Panc1 (cell line): ENCODE data around the gene TNFRSF11A. TPM values are rescaled to one million over a fixed set of nuclear protein-coding genes. Genes with fewer than 3 reads are reported as not detected.

Experiments used
- ATAC-seq: fragments of 200-7000 bp; cut with Tn5 transposase; 2 replicates; pipeline ENCODE4 v1.9.1; 2020; ENCODE audit warnings: mild to moderate bottlenecking, moderate library complexity
- BruUV-seq: library from RNA; stranded (reverse); fragments of 400-500 nt; replicated peaks from 2 replicates; lab custom pipeline; 2021; lab: Mats Ljungman, UMichigan
- CTCF ChIA-PET: fragments of 300-600 bp; sonication (Branson Sonifier 250); formaldehyde crosslinking; loops from one replicate; lab custom pipeline; 2022; ENCODE audit warnings: antibody characterized with exemption; lab: Charles Lee
- POLR2A ChIA-PET: fragments of 300-600 bp; sonication (Branson Sonifier 250); formaldehyde crosslinking; loops from one replicate; lab custom pipeline; 2022; ENCODE audit warnings: antibody characterized with exemption; lab: Charles Lee
- DNase-seq: peaks from one replicate; pipeline ENCODE4 v3.0.0-alpha.2; 2010; ENCODE audit warnings: low read depth, low spot score
- H3K27ac ChIP-seq: 2 replicates; pipeline ENCODE4 v1.5.1; 2011; ENCODE audit warnings: mild to moderate bottlenecking, low read length, inconsistent platforms
- H3K27me3 ChIP-seq: fragments of 200-500 bp; sonication (Bioruptor generic); 2 replicates; pipeline ENCODE4 v1.6.0; 2014; ENCODE audit warnings: low read length, inconsistent platforms; ENCODE audit not compliant: control insufficient read depth, insufficient read depth
- H3K36me3 ChIP-seq: fragments of 200-500 bp; sonication (Bioruptor generic); 2 replicates; pipeline ENCODE4 v1.5.1; 2014; ENCODE audit warnings: inconsistent platforms, mild to moderate bottlenecking, low read length, moderate library complexity; ENCODE audit not compliant: control insufficient read depth, insufficient read depth
- H3K4me1 ChIP-seq: 2 replicates; pipeline ENCODE4 v1.5.1; 2011; ENCODE audit warnings: inconsistent platforms, mild to moderate bottlenecking, low read length, moderate library complexity; ENCODE audit not compliant: control insufficient read depth, insufficient read depth
- H3K4me3 ChIP-seq, 2 experiments: 2 replicates each; pipeline ENCODE4 v1.5.1; 2011 to 2012; ENCODE audit warnings: low read depth in 2 of 2, low read length in 2 of 2, mild to moderate bottlenecking in 2 of 2, inconsistent platforms in 1 of 2, moderate library complexity in 1 of 2
- H3K9me3 ChIP-seq: fragments of 200-500 bp; sonication (Bioruptor generic); 2 replicates; pipeline ENCODE4 v1.5.1; 2014; ENCODE audit warnings: low read depth, mild to moderate bottlenecking, inconsistent platforms, low read length, moderate library complexity; ENCODE audit not compliant: control insufficient read depth, insufficient read depth
- CTCF ChIP-seq: fragments of 450-650 bp; IDR thresholded peaks from 2 replicates; pipeline ENCODE4 v1.5.1; 2017; ENCODE audit warnings: mild to moderate bottlenecking
- POLR2AphosphoS5 ChIP-seq: IDR thresholded peaks from 2 replicates; pipeline ENCODE4 v1.6.1; 2012; ENCODE audit warnings: mild to moderate bottlenecking, low read depth, low read length, moderate library complexity
- REST ChIP-seq, 2 experiments: IDR thresholded peaks; 2 replicates each; pipeline ENCODE4 v1.6.1; 2011 to 2012; ENCODE audit warnings: low read depth in 2 of 2, control low read depth in 1 of 2, low read length in 1 of 2, mild to moderate bottlenecking in 1 of 2, moderate library complexity in 1 of 2; ENCODE audit not compliant: insufficient read depth in 1 of 2
- SIN3A ChIP-seq: IDR thresholded peaks from 2 replicates; pipeline ENCODE4 v1.6.1; 2012; ENCODE audit warnings: low read depth, mild to moderate bottlenecking, low read length, moderate library complexity, borderline replicate concordance; ENCODE audit not compliant: insufficient read depth
- TCF7L2 ChIP-seq: IDR thresholded peaks from 2 replicates; pipeline ENCODE4 v1.6.1; 2011; ENCODE audit warnings: mild to moderate bottlenecking, low read depth, low read length, inconsistent platforms
- in situ Hi-C: cut with HindIII; loops from 2 replicates; pipeline ENCODE4 v1.10.0; 2016; ENCODE audit warnings: low sequenced_read_pairs, low pct_unique_long_range_greater_than_20kb
- intact Hi-C: fragments of 100-400 bp; cut with micrococcal nuclease; formaldehyde crosslinking; loops from one replicate; pipeline ENCODE4 v1.10.0; 2022; ENCODE audit not compliant: unreplicated experiment
- total RNA-seq: library from RNA; stranded (reverse); gene quantifications from one replicate; pipeline ENCODE4 v1.2.1, GENCODE V29; 2021; ENCODE audit not compliant: unreplicated experiment

The TNFRSF11A gene
- total RNA-seq, 1 experiment from 2014 or later = 14.1 TPM

- ATAC-seq (0 out of 2 replicates have a peak, but pooled peaks have one; percentile 49), DNase-seq (no peak)
- Histone ChIP-seq H3K9me3 (no peaks in the 10 kb centered on the region), H3K36me3 (no peaks in the 10 kb centered on the region), H3K27me3 (no peaks in the 10 kb centered on the region), H3K4me1 (peaks cover 12% of the 10 kb centered on the region), H3K4me3 (no peak overlapping the region), H3K27ac (peak overlapping the region; percentile 61)
- CTCF ChIA-PET = no interaction called here
- no peak for TF ChIP-seq CTCF
- TF ChIP-seq POLR2AphosphoS5 = no peak
- TF ChIP-seq SIN3A = no peak
- no peak for TF ChIP-seq REST (IDR thresholded peaks at IDR 0.05; ENCODE audit: insufficient read depth in 1 of 2, low read depth in 2 of 2, low read length in 1 of 2)
- no peak for TF ChIP-seq TCF7L2
- POLR2A ChIA-PET = interaction anchor here (0.7 kb wide), 1 partner anchor 881 kb away, joined by 3 read pairs; no protein-coding TSS in a partner anchor
- in situ Hi-C loops = no loop called here
- intact Hi-C loops = no loop called here
- no TSS peak for BruUV-seq
These were observed 22.0 kb downstream of the TNFRSF11A start for GRCh38 chr18:62347089-62347506.

- BruUV-seq = no TSS peak
- no peaks in the 10 kb centered on the region for H3K27me3 ChIP-seq
- H3K4me3 ChIP-seq = no peak overlapping the region
- in situ Hi-C loops (no loop called here), intact Hi-C loops (no loop called here)
- CTCF ChIA-PET = interaction anchor here (0.8 kb wide), 1 partner anchor 405 kb away, joined by 5 read pairs; no protein-coding TSS in a partner anchor
- no peaks in the 10 kb centered on the region for H3K9me3 ChIP-seq
- H3K27ac ChIP-seq = no peak overlapping the region
- DNase-seq = no peak
- POLR2A ChIA-PET = no interaction called here
- H3K36me3 ChIP-seq = no peaks in the 10 kb centered on the region
- no peak for TF ChIP-seq POLR2AphosphoS5
- no peak for TF ChIP-seq CTCF
- no peak for TF ChIP-seq TCF7L2
- no peak for TF ChIP-seq SIN3A
- no peak for TF ChIP-seq REST (IDR thresholded peaks at IDR 0.05; ENCODE audit: insufficient read depth in 1 of 2, low read depth in 2 of 2, low read length in 1 of 2)
- peaks cover 12% of the 10 kb centered on the region for H3K4me1 ChIP-seq
- ATAC-seq = no peak
These were observed 23.4 kb downstream of the TNFRSF11A start for GRCh38 chr18:62348474-62348873.
